Right renal cortex interstitium (tissue), 3 donors: ENCODE results near the gene HOXA3. TPM values are rescaled to one million over a fixed set of nuclear protein-coding genes. Genes with fewer than 3 reads are reported as not detected.

Source experiments
- DNase-seq, 3 donors: peaks; one replicate each; pipeline ENCODE4 v3.0.0-alpha.2; 2013; ENCODE audit warnings: low read depth in 3 of 3, low spot score in 2 of 3
- polyA plus RNA-seq, 3 donors: library from polyadenylated mRNA; unstranded; fragments of 120-200 nt; gene quantifications; one replicate each; pipeline ENCODE4 v1.2.1, GENCODE V29; 2013; ENCODE audit not compliant: insufficient read length in 3 of 3

HOXA3 gene
- polyA plus RNA-seq, 3 donors: 23.7 to 32.8 (median 29.3) TPM

DNA sequence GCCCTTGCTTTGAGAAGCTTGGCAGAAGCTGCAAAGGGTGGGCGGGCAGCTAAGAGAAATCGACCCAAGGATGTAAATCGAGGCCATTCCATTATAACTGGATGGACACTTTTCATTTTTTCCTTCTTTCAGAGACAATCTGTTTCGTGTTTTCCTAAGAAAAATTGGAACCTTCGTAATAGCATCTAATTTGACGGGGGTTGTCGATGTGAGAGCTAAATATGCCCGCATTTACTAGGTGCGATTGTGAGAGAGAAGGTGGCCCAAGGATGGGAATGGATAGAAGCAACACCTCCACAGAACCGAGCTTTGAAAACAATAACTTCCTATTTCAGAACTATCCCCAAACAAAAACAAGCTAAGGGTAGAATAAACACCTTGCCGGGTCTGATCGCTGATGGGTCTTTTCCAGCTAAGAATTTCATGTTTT, 21.0 kb downstream of the HOXA3 start:
- DNase-seq: no peak

DNA sequence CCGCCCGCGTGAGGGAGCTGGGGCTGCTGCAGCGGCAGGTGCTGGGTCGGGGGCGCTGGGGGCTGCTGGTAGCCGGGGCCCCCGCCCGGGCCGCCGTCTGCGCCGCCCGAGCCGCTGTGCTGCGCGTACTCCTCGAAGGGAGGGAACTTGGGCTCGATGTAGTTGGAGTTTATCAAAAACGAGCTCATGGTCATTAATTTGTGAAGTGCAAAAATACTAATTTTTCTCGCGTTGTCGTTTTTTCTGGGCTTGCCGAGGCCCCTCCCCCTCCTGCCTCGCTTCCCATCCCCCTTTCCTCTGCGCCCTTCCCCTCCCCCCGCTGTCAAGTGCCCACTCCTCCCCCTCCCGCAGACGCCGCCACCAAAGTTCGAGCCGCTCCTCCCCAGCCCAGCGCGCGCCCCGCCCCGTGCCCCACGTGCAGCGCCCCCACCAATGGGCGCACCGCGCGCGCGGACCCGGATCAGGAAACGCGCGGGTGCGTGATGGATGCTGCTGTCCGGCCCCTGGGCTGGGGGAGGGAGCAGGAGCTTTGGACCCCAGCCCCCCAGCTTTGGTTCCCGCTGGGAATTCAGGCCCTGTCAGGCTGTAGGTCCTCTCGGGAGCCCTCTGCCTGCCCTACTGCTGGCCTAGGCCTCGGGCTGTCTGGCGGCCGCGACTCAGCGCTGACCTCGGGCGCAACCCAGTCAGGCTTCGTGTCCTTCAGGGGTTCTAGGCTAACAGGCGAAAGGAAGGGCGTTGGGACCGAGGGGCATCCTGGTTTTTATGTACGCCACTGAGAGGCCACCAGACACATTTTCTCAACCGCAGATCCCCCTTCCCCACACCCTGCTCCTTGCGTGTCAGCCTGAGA, 21.6 kb downstream of the HOXA3 start, which contains the start of gene HOXA4:
Gene HOXA4 (minus strand): TSS at position 218 of the 850 bp plus-strand sequence. CDS start 24 bp downstream, at position 194.
- no peak for DNase-seq

DNA sequence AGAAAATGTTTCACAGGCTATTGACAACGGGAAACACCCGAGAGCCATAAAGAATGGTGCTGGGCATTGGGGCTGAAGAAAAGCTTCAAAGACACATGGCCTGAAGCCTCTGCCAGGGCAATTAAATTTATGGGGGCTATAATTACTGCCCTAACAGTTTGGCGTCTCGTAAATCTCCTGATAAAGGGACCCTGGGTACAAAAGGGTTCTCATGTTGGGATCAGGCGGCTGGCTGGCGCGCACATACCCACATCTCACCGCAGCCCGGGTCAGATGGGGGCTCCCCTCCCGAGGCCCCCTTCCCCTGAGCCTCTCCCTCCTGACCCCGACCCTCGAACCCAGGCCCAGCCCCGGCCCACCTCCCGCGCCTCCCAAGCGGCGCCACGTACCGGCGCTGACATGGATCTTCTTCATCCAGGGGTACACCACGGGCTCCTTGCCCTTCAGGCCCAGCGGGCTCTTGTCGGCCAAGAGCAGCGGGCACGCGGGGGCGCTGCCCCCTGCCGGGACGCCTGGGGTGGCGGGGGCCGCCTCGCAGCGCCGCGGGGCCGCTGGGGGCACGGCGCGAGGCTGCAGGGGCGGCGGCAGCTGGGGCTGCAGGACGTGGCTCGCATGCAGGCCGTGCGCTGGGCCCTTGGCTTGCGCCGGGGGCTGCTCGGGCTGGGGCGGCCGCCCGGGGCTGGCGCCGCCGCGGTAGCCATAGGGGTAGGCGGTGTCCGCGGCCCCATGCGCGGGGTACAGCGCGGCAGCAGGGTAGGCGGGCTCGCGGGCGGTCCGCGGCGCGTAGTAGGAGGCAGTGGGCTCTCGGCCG, 22.4 kb downstream of the HOXA3 start:
- DNase-seq: no peak

DNA sequence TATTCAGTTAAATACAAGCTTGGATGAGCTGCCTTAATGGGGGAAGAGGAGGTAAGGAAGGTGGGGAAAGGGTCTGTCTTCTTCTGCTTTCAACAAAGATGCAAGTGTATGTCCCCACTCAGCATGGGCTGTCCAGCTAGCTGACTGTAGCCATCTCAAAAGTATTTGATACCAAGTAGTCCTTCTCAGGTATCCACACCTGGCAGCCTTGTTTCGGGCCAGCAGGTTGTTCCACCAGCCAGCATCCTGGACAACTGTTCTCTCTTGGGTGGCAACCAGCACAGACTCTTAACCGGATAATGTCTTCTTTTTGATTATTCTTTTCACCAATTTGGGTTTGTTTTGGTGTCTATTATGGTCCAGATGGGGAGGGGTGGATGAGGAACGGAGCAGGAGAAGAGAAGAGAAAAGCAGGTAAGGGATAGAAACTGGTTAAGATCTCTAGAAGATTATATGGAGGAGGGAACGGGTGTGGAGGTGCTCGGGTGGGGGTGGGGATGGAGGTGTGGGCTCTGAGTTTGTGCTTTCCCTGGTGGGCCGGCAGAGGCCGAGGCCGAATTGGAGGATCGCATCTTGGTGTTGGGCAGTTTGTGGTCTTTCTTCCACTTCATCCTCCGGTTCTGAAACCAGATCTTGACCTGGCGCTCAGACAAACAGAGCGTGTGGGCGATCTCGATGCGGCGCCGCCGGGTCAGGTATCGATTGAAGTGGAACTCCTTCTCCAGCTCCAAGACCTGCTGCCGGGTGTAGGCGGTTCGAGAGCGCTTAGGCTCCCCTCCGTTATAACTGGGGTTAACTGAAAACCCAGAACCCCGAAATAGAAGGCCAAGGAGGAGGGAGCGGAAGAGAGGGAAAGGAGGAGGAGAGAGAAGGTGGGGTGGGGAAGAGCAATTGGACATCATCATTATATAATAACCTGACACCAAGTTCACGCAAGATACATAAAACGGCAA, 23.3 kb downstream of the HOXA3 start:
- no peak for DNase-seq

- no peak for DNase-seq
These were observed 24.3 kb downstream of the HOXA3 start for GRCh38 chr7:27128034-27128433.

GRCh38 chr7:27126596-27127327, 25.6 kb downstream of the HOXA3 start:
- DNase-seq: no peak

GRCh38 chr7:27125986-27126394, 26.4 kb downstream of the HOXA3 start:
- DNase-seq: no peak

- DNase-seq: no peak
These were observed 27.3 kb downstream of the HOXA3 start for GRCh38 chr7:27124902-27125689.

DNA sequence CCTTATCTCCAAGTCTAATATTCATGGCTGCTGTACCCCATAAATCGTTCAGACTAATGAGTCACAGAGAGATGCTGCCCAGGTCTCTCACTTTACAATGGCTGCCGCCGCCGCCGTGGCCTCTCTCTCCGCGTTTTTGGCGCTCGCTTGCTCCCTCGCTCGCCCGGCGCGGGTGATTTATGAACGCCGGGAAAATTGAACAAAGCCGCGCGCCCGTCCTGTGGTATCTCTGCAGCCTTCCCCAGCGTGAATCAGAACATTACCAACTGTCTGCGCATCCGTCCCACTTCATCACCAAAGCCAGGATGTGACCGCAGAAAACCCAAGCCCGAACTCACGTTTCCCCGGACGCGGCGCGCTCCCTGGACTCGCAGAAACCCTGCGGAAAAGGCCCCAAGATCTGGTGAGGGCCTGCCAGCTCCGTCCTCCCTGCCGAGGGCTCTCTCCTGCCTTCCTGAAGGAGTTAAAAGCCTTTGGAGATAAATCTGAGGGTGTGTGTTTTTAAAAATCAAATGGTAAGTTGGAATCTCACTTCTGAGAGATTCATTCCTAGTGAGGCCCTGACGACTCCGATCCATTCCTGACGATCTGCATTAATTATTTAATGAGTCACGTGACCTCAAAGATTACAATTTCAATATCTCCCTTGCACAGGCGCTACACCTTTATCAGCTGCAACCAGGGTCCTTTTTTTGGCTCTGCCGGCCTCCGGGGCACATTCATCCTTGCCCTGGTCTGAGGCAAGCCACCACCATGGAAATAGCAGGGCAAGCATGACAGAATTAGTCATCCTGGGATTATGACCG, 28.1 kb downstream of the HOXA3 start:
- DNase-seq: no peak

DNA sequence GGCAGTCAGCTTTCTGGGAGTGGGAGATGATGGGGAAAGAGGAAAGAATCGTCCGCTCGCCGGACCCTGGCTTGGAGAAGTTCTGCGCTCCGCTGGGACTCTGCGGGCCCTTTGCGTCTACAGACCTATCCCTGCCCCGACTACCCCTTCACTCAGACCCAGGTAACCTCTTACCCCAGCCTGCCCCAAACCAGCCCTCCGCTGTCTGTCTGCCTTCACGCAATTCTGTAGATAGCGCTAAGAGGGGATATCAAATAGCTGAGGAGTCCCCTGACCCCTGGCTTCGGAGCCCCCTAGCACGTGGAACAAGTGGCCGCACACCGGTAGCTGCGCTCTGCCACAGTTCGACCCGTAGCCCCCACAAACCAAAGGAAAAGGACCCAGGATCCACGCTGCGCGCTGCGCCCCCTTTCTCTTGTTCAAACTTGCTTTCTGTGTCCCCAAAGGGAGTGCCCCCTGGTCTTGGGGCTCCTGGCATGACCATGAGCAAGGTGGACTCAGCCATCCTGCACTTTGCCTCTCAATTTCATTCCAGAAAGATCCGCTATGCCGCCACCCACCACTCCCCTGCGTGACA, 28.8 kb downstream of the HOXA3 start:
- no peak for DNase-seq

DNA sequence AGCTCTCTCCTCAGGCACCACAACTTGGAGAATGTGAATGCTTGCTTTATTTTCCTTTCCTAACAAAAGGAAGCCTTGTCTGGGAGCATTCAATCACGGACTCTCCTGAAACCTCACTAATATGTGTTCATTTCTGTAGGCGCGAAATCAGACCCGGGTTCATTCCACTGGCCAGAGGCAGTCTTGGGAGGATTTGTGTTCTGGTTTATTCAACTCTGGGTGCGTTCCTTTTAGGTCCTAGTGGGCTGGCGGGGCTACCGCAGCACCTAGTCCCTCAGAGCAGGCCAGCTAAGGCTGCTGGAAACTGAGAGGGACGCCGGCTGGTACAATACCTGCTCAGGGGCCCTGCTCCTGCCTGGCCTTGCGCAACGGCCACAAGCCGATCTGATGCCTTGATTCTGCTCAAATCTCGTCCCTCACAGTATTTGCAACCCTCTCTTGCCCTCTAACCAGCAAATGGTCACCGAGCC, 29.3 kb downstream of the HOXA3 start:
- no peak for DNase-seq

DNA sequence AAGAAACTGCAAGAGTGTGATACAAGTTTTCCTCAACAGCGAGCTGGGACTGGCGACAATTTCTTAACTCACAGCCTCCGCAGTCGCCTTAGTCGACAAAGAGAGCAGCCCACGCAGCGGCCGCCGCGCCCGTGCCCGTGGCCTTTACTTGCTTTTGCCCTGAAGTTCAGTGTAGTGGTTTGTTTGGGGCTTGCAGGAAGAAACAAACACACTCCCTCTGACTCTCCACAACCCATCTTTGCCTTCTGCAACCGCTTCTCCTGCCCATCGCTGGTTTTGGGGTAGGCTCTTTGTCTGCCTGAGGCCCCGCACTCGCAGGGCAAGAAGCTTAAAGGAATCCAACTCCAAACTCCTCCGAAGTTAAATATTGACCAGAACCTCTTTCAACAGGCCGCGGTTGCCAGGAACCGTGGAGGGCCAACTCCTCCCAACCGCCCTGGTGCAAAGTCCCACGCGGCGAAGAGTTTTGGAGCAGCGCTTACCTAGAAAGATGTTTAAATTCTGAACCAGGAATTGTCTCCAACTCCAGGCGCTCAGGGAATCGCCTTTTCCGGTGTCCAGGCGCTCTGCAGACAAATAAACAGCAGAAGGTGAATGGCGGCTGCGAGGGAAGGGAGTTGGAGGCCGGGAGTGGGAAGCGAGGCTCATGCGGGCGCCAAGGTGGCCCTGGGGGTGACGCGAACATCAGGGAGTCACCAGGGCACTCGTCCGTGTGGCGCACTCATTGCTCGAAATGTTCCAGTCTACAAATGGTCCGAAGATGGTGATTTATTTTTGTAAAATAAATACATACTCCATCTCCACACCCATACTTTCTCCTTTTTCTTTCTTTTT, 30.1 kb downstream of the HOXA3 start:
- no peak for DNase-seq

- DNase-seq: no peak
These were observed 30.7 kb downstream of the HOXA3 start for GRCh38 chr7:27121684-27122076.

- DNase-seq: no peak
These were observed 32.9 kb downstream of the HOXA3 start for GRCh38 chr7:27119412-27119911.

DNA sequence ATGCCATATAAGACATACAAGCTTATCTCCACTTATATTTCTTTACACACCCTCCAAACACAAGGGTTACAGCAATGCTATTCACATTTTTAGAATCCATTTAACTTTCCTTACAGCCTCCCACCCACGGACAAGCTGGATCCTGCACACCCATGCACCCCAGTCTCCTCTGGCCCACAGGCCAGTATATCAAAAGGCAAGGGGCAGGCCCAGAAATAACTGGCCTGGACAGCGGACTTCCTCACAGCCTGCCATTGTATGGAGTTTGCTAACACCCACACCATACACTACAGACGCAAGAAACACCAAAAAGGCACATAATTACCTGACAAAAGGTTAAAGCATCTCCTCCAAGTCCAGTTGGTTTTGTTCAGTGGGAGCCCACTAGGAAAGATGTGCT, 33.8 kb downstream of the HOXA3 start:
- DNase-seq: no peak

DNA sequence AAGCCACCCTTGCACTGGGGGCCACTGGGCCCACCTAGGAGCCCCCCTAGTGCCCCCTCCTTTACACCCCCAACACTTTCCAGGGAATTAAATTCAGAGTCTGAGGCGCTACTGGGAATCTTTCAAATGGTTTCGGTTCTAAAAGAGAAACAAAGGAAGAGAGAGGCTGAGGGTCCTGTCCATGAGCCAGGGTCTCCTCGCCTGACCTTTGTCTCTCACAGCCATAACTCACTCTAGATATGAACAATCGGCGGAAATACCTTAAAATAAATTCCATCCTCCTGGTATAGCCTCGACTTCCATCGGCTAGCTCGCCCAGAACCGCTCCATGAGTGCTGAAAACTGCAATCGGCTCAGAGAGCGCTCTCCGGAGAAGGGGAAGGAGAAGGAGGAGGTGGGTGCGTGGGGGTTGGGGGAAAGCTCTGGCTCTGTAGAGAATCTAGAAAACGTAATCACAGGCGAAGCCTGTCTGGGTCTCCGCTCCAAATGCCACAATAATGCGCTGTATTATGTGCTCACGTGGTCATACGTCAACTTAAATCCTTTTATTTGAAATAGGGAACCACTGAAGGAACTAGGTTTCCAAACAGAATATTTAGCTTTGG, 34.4 kb downstream of the HOXA3 start:
- DNase-seq: no peak
